OCI-M2 (cell line): ENCODE results near the gene RAET1L.
"Not testable (repeated sequence)": the region's sequence is repeated elsewhere in the genome, so short reads cannot be mapped to it uniquely, and the experiment has no call there.

Source experiments
- DNase-seq: peaks from one replicate; lab custom pipeline; 2025; ENCODE audit not compliant: unreplicated experiment; lab: John Stamatoyannopoulos, UW

RAET1L gene

GRCh38 chr6:150016324-150017185, 8.8 kb downstream of the RAET1L start:
- DNase-seq = no peak

GRCh38 chr6:150015281-150016001, 9.9 kb downstream of the RAET1L start:
- DNase-seq = not testable (repeated sequence)

GRCh38 chr6:150014623-150015280, 10.6 kb downstream of the RAET1L start:
- DNase-seq = not testable (repeated sequence)

GRCh38 chr6:150013785-150014622, 11.3 kb downstream of the RAET1L start:
- not testable (repeated sequence) for DNase-seq

DNA sequence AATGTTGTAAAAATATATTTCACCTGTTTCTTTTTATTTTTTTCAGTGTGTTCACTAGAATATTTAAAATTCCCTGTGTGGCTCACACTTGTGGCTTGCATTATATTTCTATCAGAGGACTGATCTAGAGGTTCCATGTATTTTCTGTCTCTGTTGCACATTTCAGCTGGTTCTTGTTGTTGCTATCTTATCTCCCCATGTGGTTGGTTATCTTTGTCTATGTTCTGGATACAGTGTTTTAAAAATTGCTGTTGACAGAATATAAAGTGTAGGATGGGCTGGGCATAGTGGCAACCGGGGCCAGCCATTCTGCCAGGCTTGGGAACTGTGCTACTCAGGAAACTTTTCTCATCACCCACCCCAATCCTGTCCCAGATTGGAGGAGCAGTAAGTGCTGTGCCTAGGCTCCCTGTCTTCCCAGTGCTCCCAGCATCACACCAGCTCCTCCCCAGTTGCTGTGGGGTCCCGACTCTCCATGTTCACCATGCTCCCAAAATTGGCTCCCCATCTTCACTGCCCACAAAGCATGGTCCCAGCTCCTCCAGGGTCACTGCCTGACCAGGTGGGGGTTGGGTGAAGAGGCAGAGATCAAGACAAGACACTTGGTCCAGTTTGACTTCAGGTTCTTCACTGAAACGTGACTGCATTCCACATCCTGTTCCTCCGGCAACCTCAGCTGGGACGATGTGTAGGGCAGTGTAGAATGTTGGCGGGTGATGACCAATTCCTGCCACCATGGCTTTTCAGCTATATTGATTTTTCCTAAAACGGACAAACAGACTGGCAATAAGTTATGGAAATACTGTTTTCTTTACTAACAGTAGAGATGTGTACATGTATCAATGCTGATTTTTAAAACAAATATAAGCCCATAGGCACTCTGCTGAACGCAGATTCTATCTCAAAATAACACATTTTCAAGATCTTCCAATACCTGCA, 12.2 kb downstream of the RAET1L start:
- DNase-seq = not testable (repeated sequence)

DNA sequence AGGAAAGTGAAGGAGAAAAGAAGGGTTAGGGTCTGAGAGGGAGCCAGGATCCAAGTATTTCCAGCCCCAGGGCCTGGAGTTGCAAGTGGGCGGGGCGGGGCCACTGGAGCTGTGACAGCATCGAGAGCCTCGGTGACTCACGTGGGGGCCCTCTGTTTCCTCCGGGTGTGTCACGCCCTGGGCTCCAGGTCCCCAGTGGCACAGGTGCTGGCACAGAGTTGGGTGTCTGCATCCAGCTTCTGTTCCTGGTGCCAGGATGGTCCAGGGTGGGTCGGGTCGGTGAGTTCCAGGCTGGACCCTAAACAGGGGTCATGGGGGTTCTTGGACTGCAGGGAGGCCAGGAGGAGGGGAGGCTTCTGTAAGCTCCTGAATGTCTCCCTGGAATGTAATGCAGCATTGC, 16.7 kb downstream of the RAET1L start:
- DNase-seq = no peak

- no peak for DNase-seq
Observed at GRCh38 chr6:150006961-150007464, 18.3 kb downstream of the RAET1L start.

DNA sequence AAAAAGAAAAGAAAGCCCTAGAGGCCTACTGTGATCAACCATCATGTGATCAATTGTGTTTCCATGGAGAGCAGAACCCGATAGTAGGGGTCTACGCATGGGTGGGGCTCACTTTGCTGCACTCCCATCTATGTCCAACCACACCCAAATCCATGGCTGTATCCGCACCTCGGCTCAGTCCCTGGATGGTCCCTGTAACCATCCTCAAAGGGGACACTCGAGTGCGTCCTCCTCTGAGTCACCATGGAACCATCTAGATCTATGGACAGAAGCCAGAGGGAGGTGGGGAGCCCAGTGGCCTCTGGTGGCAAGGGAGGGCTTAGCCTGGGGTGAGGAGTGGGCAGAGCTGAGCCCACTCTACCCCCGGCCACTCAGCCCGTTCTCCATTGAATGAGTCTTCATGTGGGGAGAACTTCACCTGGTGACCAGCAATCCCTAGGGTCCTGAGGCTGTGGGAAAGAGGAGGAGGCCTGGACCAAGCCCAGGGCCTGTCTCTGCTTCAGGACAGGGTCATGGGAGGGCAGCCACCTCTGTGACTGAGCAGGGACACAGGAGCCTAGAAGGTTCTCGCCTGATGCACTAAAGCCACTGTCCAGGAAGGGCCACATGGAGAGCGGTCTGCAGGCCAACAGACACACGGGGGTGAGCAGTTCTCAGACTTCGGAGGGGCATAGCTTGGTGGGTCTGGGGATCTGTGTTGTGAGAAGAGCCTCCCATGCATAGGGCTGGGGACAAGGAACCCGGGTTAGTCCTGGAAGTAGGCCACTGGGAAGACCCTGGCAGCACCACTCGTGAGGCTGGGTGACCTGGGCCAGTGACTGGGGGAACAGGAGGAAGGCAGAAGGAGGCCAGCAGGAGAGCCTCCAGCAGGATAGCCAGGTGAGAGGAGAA, 19.3 kb downstream of the RAET1L start:
- no peak for DNase-seq

DNA sequence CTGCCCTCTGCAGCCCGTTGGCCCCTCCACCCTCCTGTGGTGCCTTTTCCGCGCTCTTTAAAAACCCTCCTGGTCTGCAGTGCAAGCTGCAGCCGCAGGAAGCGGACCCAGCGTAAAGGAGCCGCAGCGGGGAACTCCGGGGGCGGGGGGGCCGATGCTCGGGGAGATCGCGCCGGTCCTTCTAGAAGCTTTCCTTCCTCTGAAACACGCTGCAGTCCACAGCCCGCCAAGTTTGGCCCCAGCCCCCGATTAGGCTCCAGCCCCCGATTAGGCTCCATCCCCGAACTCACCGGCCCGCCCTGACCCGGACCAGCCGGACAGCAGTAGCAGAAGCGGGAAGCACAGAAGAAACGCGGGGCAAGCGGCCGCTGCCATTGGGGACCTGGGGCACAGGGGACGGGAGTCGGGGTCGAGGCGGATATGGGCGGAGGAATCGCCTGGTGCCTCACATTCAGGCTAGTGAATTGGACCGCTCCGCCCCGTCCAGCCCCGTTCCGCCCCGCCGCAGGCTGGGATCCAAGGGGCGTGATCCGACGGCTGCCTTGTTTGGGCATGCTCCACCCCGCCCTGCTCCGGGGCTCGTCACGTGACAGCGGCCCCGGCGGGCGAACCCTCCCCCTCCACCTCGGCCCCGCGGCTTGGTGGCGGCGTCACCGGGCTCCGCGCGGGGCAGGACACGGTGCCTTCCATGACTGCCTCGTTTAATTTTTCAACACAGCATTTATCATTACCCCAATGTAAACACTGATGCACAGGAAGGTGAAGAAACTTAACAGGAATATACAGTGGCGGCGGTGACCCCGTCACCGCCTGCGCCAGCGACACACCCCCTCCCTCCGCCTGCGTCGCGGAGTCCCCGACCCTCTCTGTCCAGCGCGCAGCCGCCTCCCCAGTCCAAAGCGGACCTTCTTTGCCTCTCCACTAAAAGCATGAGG, 20.3 kb downstream of the RAET1L start:
- peak; percentile 82 for DNase-seq

- DNase-seq = no peak
Observed at GRCh38 chr6:150004101-150004782, 21.1 kb downstream of the RAET1L start.

DNA sequence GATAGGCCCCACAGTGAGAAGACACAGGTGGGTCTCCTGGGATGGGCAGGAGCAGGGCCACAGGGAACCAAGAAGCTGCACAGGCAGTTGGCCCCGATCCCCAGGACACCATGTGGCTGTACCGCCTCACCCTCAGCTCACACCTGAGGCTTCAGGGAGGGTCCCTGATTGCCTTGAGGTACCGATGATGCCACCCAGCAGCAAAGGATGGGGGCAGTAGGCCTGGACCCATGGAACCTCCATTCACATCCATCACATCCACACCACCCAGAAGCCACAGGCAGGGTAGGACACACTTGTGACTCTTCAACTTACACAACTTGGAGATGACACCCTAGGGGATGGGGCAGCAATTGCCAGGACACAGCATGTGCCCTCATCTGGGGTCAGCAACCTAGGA, 21.7 kb downstream of the RAET1L start:
- not testable (repeated sequence) for DNase-seq

DNA sequence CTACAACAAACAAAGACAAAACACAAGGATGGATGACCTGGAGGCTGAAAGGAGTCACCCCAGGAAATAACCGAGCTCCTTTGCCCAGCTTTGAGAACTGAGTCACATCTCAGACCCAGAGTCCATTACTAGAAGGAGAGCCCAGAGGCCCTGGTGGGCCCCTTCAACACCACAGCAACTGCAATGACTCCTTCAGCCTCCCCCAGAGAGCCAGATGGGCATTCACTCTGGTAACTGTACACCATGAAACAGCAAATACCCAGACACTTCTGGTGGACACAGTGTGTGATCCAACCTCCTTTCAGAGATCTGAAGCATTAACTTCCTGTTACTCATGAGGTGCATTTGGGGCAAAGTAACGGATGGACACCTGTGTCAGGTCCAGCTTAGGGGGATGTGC, 22.6 kb downstream of the RAET1L start:
- DNase-seq = no peak

DNA sequence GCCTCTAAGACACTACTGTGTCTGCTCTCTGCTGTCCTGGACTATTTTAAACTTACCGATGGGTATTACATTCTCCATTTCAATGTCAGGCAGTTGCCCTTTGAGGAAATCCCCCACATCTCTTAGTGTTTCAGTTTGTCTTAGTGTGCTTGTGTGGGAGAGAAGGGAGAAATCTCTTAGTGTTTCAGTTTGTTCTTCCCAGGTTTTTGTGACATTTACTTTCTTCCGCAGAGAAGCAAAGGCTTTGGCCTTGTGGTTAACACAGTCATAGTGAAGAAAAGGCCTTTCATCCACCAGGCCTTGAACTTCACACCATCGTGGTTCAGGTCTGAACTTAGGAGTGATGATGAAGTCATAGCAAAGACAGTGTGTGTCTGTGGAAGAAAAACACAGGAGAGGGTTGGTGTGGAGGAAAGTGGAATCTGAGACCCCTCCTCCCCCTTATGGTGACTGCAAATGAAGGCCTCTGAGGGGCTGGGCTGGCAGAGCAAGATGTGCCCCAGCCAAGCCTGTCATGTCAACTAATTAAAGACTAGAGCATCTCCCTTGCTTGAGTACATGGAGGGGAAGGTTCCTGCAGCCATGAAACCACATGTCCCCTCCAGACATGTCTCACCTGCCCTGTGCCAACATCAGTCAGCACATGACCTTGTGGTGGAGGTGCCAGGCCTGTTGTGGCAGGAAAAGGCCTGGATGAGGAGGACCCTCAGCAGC, 23.9 kb downstream of the RAET1L start:
- DNase-seq = no peak

DNA sequence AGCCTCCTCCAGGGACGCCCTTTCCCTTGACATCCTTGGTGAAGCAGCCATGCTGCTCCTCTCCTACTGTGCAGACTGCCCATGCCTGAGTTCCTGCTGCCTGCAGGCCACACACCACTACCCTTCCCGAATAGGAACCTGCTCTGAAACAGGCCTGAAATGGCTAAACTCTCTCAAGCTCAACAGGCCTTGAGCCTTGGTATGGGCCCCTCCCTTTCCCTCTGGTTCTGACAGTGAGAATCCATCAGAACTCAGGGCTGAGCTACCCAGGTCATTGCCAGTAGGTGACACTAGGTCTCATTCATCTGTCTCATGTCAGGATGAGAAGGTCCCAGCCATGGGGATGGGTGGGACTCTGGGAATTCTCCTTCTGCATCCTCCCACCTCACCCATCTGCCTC, 25.7 kb downstream of the RAET1L start:
- no peak for DNase-seq

DNA sequence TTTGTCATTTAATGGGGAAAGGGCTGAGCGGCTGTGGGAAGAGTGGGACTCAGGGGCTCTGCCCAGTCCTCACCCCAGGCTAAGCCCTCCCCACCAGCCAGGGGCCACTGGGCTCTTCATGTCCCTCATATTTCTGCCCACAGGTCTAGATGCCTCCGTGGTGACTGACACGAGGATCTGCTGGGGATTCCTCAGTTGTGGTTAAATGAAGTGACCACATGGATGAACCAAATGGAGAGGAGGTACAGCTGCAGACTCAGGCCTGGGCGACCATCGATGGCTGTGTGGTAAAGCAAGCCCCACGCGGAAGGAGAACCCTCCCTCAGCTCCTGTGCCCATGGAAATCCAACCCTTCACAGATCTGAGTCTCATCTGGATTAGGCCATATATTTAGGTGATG, 29.4 kb downstream of the RAET1L start:
- no peak for DNase-seq

- no peak for DNase-seq
Observed at GRCh38 chr6:149995235-149995750, 30.0 kb downstream of the RAET1L start.
